OCI-LY3 (cell line): ENCODE measurements around the gene COPB2.

Experiments used
- H2AFZ ChIP-seq: fragments of 200-600, 300-600 bp; shearing (Covaris generic); 2 replicates; pipeline ENCODE4 v1.6.0; 2014; ENCODE audit warnings: antibody characterized with exemption, low read depth, low read length
- H3K27ac ChIP-seq: fragments of 200-600, 300-600 bp; sonication (generic); 2 replicates; pipeline ENCODE4 v1.5.1; 2014; ENCODE audit warnings: mild to moderate bottlenecking, low read length, moderate library complexity, mixed read lengths
- H3K27me3 ChIP-seq: fragments of 200-600, 300-600 bp; sonication (generic); 2 replicates; pipeline ENCODE4 v1.6.1; 2014; ENCODE audit warnings: low read depth, low read length, mixed read lengths
- H3K36me3 ChIP-seq: fragments of 200-600, 300-600 bp; sonication (generic); replicated peaks from 2 replicates; pipeline ENCODE3; 2014; ENCODE audit warnings: low read depth, low read length, mixed read lengths
- H3K4me1 ChIP-seq: fragments of 300-600, 200-600 bp; sonication (generic); 2 replicates; pipeline ENCODE4 v1.6.1; 2014; ENCODE audit warnings: low read length, mixed read lengths
- H3K4me2 ChIP-seq: fragments of 200-600, 300-600 bp; sonication (generic); 2 replicates; pipeline ENCODE4 v1.6.1; 2014; ENCODE audit warnings: low read length, mixed read lengths
- H3K4me3 ChIP-seq: fragments of 300-600, 200-600 bp; sonication (generic); 2 replicates; pipeline ENCODE4 v1.5.1; 2014; ENCODE audit warnings: antibody characterized with exemption, mild to moderate bottlenecking, low read length, moderate library complexity
- H3K79me2 ChIP-seq: fragments of 300-600, 200-600 bp; shearing (Covaris generic); 2 replicates; pipeline ENCODE4 v1.6.1; 2014; ENCODE audit warnings: mild to moderate bottlenecking, low read length, mixed read lengths
- H3K9ac ChIP-seq: fragments of 300-600, 200-600 bp; shearing (Covaris generic); 2 replicates; pipeline ENCODE4 v1.6.0; 2014; ENCODE audit warnings: mild to moderate bottlenecking, low read length, moderate library complexity
- H3K9me3 ChIP-seq: fragments of 200-600, 300-600 bp; shearing (Covaris generic); 2 replicates; pipeline ENCODE4 v1.6.1; 2014; ENCODE audit warnings: low read length, mixed read lengths; ENCODE audit not compliant: insufficient read depth
- H4K20me1 ChIP-seq: fragments of 200-600, 300-600 bp; sonication (generic); 2 replicates; pipeline ENCODE4 v1.6.1; 2016; ENCODE audit warnings: low read length, mixed read lengths; ENCODE audit not compliant: insufficient read depth
- EZH2phosphoT487 ChIP-seq: fragments of 200-600 bp; shearing (Covaris generic); IDR thresholded peaks from 2 replicates; pipeline ENCODE4 v1.6.1; 2018; ENCODE audit warnings: antibody characterized with exemption, mixed run types, low read depth
- TF ChIP-seq, protein P1 (sequence below): fragments of 200-600, 300-600 bp; sonication (generic); IDR thresholded peaks from 2 replicates; pipeline ENCODE4 v1.5.1; 2014; ENCODE audit warnings: antibody characterized with exemption, low read length, low read depth

COPB2 gene

GRCh38 chr3:139320551-139321309 lies 68.7 kb downstream of the COPB2 start:
- Histone ChIP-seq H3K9ac (no peak overlapping the region), H2AFZ (no peak overlapping the region), H3K9me3 (no peaks in the 10 kb centered on the region), H4K20me1 (no peaks in the 10 kb centered on the region), H3K27me3 (peaks cover 26% of the 10 kb centered on the region), H3K27ac (no peak overlapping the region), H3K4me2 (no peak overlapping the region), H3K36me3 (no peaks in the 10 kb centered on the region), H3K4me1 (no peaks in the 10 kb centered on the region), H3K79me2 (no peaks in the 10 kb centered on the region), H3K4me3 (no peak overlapping the region)
- TF ChIP-seq, protein P1, sequence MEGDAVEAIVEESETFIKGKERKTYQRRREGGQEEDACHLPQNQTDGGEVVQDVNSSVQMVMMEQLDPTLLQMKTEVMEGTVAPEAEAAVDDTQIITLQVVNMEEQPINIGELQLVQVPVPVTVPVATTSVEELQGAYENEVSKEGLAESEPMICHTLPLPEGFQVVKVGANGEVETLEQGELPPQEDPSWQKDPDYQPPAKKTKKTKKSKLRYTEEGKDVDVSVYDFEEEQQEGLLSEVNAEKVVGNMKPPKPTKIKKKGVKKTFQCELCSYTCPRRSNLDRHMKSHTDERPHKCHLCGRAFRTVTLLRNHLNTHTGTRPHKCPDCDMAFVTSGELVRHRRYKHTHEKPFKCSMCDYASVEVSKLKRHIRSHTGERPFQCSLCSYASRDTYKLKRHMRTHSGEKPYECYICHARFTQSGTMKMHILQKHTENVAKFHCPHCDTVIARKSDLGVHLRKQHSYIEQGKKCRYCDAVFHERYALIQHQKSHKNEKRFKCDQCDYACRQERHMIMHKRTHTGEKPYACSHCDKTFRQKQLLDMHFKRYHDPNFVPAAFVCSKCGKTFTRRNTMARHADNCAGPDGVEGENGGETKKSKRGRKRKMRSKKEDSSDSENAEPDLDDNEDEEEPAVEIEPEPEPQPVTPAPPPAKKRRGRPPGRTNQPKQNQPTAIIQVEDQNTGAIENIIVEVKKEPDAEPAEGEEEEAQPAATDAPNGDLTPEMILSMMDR, result no peak
- no peak for TF ChIP-seq EZH2phosphoT487

GRCh38 chr3:139319428-139320402 lies 69.7 kb downstream of the COPB2 start:
- no peaks in the 10 kb centered on the region for H3K4me1 ChIP-seq
- H3K27me3 ChIP-seq, result peaks cover 34% of the 10 kb centered on the region
- TF ChIP-seq, protein P1, result peak; percentile 37
- no peak for TF ChIP-seq EZH2phosphoT487
- H3K36me3 ChIP-seq, result no peaks in the 10 kb centered on the region
- no peaks in the 10 kb centered on the region for H3K9me3 ChIP-seq
- no peak overlapping the region for H3K4me2 ChIP-seq
- no peaks in the 10 kb centered on the region for H4K20me1 ChIP-seq
- H3K4me3 ChIP-seq, result no peak overlapping the region
- no peaks in the 10 kb centered on the region for H3K79me2 ChIP-seq
- no peak overlapping the region for H2AFZ ChIP-seq
- no peak overlapping the region for H3K9ac ChIP-seq
- H3K27ac ChIP-seq, result no peak overlapping the region

DNA sequence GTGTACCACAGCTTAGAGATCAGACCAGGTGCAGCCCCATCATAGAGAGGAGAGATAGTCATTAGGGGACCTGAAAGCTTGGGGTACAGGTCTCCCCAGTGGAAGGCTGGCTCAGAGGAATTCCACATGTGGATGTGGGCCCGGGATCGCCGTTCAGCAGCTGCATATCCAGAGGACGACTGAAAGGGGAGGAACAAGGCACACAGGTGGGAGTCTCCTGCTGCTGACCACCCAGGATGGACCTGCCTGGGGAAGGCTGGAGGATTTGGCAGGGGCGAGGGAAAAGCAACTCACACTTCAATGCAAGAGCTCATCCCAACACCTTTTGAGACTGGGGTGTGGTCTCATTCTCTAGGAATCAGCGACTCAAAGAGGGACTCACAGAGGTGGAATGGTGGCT lies 70.6 kb downstream of the COPB2 start:
- Histone ChIP-seq H3K9me3 (no peaks in the 10 kb centered on the region), H2AFZ (no peak overlapping the region), H3K4me1 (no peaks in the 10 kb centered on the region), H3K27ac (no peak overlapping the region), H4K20me1 (no peaks in the 10 kb centered on the region), H3K27me3 (peaks cover 40% of the 10 kb centered on the region), H3K4me3 (no peak overlapping the region), H3K79me2 (no peaks in the 10 kb centered on the region), H3K9ac (no peak overlapping the region), H3K36me3 (no peaks in the 10 kb centered on the region), H3K4me2 (no peak overlapping the region)
- no peak for TF ChIP-seq EZH2phosphoT487
- TF ChIP-seq, protein P1, result no peak

- H3K4me2 ChIP-seq, result no peak overlapping the region
- H3K4me3 ChIP-seq, result no peak overlapping the region
- no peak overlapping the region for H2AFZ ChIP-seq
- peaks cover 37% of the 10 kb centered on the region for H3K27me3 ChIP-seq
- no peak overlapping the region for H3K27ac ChIP-seq
- TF ChIP-seq, protein P1, result no peak
- no peak for TF ChIP-seq EZH2phosphoT487
- no peaks in the 10 kb centered on the region for H3K79me2 ChIP-seq
- H3K9ac ChIP-seq, result no peak overlapping the region
- H3K4me1 ChIP-seq, result no peaks in the 10 kb centered on the region
- no peaks in the 10 kb centered on the region for H3K36me3 ChIP-seq
- H3K9me3 ChIP-seq, result no peaks in the 10 kb centered on the region
- H4K20me1 ChIP-seq, result no peaks in the 10 kb centered on the region
Measured at GRCh38 chr3:139318431-139318816, 71.0 kb downstream of the COPB2 start.
